NCI-H446 treated with DMSO at 0.1 percent for 48 hours (cell line): ENCODE measurements around the gene SEMA4B.
"Not testable (repeated sequence)": the region's sequence is repeated elsewhere in the genome, so short reads cannot be mapped to it uniquely, and the experiment has no call there.

Experiments used
- DNase-seq: peaks from one replicate; lab custom pipeline; 2025; lab: John Stamatoyannopoulos, UW

The SEMA4B gene, protein sequence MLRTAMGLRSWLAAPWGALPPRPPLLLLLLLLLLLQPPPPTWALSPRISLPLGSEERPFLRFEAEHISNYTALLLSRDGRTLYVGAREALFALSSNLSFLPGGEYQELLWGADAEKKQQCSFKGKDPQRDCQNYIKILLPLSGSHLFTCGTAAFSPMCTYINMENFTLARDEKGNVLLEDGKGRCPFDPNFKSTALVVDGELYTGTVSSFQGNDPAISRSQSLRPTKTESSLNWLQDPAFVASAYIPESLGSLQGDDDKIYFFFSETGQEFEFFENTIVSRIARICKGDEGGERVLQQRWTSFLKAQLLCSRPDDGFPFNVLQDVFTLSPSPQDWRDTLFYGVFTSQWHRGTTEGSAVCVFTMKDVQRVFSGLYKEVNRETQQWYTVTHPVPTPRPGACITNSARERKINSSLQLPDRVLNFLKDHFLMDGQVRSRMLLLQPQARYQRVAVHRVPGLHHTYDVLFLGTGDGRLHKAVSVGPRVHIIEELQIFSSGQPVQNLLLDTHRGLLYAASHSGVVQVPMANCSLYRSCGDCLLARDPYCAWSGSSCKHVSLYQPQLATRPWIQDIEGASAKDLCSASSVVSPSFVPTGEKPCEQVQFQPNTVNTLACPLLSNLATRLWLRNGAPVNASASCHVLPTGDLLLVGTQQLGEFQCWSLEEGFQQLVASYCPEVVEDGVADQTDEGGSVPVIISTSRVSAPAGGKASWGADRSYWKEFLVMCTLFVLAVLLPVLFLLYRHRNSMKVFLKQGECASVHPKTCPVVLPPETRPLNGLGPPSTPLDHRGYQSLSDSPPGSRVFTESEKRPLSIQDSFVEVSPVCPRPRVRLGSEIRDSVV

DNA sequence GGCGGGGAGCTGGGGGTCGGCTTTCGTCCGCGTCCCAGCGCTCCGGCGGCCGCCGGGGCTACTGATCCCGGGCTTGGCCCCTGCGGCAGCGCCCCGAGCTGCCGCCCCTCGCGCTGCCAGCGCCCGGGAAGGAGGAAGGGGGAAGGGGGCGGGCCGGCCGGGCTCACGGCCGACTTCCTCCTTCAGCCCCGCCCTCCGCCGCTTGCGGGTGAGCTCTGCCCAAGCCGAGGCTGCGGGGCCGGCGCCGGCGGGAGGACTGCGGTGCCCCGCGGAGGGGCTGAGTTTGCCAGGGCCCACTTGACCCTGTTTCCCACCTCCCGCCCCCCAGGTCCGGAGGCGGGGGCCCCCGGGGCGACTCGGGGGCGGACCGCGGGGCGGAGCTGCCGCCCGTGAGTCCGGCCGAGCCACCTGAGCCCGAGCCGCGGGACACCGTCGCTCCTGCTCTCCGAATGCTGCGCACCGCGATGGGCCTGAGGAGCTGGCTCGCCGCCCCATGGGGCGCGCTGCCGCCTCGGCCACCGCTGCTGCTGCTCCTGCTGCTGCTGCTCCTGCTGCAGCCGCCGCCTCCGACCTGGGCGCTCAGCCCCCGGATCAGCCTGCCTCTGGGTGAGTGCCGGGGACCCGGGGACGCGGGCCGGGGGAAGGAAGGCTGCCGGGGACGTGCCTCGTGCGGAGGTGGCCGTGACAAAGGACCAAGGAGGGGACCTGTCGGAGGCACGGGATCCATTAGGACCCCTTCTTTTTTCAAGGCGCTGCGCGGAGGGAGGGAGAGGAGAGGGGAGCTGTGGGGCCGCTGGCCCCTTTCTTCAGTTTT is at the start of gene SEMA4B:
TSS of gene SEMA4B (plus strand) at position 201 of the 814 bp plus-strand sequence. CDS start at position 450, 249 bp downstream.
- DNase-seq = no peak

DNA sequence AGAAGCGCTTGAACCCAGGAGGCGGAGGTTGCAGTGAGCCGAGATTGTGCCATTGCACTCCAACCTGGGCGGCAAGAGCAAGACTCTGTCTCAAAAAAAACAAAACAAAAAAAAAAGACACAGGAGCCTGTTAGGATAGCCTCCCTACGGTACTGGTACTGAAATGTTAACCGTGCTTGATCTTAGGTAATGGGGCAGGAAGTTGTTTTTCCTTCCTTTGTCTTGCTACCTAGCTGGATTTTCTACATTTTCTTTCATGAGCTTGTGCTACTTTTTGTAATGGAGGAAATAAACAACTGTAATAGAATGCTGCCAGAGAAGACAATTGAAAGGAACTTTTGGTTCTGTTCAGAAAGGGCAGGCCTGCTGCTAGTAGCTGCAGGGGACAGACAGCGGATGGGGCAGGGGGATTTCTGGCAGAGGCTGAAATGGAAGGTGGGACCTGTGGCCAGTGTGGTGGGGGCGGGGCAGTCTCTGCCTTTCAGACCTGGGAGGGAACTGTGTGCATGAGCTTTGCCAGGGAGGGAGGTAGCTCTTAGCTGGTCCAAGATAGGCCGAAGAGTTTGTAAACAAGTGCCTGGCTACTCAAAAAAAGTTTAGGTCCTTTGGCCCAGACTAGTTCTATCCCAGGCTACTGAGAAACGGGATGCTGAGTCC is 49.0 kb upstream of the SEMA4B start:
- DNase-seq = no peak

DNA sequence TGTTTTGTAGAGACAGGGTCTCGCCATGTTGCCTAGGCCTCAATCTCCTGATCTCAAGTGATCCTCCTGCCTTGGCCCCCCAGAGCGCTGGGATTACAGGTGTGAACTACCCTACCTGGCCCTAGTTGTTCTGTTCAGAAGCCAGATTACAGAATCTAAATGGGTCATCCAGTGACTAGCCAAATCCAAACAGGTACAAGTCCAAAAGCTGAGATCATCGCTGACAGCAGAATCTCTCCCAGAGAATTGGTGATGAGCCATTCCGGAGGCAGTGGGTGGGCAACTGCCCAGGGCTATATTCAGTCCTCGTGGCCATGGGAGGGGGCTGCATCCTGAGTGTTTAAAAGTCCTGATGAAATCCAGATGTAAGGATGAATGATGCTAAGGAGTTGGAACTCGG is 47.5 kb upstream of the SEMA4B start:
- DNase-seq = no peak

DNA sequence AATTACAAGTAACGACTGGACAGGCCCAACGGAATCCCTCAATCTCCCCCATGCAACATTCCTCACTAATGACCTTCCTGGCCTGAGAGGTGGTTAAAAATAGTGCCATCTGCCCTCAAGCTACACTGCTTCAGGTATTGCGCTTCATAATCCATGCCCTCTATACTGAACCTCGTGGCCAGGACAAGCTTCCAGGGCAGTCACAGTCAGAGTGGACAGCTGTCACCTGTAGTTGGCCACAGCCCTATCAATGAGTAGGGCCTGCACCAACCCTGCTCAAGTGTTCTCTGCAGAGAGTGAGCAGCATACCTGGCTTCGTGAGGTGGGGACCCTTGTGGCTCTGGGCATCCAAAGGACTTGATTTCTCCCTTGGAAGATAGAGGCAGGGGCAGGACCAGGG is 46.9 kb upstream of the SEMA4B start:
- no peak for DNase-seq

DNA sequence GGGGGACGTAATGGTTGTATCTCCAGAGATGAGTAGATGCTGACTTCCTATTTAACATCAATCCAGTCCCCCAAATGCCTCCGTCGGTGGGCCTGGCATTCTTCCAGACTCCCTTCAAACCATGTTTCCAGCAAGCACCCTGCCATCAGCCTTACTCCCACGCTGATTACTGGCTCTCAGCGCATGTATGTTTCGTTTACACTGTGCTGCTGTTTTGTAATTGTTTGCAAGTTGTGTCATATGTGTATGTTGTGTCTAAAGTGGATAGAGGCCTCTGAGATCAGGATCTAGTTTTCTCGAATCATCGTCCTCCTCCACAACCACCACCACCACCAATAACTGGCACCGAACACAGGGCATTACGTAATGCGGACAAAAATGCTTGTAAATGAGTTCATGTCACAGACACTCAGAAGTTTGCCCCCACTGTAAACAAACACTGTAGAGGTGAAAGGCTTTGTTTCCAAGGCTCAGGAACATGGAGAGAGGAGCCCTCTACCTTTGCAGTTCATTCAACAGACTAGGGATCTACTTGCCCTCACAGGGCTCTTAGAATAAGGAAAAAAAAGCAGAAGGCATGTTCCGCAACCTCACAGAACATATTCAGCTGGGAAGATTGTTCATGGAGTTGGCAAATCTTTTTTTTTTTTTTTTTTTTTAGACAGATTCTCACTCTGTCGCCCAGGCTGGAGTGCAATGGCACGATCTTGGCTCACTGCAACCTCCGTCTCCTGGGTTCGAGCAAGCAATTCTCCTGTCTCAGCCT is 46.1 kb upstream of the SEMA4B start:
- DNase-seq = no peak

DNA sequence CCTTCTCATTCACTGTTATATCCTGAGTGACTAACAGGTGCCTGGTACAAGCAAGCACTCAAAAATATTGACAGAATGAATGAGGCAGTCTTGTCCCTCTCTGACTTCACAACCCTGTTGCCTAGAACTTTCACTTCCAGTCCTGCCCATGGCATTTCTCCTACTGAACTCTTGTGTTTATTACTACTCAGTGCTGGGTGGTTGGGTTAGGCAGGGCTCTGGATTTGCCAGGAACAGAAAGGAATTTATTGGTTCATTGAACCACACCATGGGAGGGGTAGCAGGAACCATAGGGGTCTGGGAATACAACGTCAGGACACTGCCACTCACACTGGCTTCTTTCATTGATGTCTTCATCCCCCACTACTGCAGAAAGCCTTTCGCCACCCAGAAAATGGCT is 41.9 kb upstream of the SEMA4B start:
- no peak for DNase-seq

DNA sequence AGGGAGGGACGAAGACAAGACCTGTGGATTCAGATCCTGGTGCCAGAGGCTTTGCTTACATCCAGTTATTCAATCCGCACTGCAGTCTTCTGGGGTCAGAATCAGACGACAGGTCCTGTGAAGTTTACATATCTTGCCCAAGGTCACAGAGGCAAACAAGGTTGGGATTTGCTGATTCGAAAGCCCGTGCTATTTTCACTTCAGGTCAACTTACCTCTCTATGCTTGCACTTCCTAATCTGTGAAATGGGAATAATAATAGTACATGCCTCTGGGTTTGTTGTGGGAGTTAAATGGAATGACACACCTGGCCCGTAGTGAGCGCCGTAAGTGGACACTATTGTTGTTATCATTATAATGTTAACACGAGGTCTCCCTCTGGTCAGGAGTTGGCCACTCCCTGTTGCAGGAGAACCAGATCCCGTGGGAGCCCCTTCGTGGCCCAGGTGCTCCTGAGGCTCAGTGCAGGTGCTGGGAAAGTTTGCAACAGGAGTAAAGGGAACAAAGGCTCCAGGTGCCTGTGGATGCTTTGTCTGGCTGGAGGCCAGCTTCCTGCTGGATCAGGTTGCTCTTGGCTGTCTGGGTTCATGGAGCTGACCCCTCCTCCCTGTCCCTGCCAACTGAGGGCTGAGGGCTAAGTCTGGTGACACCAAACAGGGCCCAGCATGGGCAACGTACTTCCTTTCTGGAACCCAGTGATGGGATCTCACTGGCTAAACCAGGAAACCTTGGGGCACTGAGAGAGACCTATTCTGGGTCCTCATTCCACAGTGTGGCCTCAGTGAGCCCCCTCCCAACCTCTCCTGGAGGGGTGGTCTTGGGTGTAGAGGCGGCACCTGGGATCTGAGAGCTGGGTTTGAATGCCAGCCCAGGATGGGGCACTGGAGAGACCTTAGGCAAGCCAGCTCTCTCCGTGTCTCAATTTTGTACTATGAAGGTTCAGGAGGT is 40.1 kb upstream of the SEMA4B start:
- no peak for DNase-seq

DNA sequence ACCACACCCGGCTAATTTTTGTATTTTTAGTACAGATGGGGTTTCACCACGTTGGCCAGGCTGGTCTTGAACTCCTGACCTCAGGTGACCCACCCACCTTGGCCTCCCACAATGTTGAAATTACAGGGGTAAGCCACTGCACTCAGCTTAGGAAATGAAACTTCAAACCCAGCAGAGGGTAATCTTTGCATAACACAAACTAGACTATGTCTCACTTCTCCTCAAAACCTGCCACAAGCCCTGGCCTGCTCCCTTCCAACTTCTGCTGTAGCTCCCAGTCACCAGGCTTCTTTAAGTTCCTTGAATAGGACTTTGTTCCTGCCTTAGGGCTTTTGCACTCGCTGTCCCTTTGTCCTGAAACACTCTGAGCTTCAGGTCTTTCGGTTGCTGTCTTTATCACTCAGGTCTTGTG is 39.2 kb upstream of the SEMA4B start:
- no peak for DNase-seq

DNA sequence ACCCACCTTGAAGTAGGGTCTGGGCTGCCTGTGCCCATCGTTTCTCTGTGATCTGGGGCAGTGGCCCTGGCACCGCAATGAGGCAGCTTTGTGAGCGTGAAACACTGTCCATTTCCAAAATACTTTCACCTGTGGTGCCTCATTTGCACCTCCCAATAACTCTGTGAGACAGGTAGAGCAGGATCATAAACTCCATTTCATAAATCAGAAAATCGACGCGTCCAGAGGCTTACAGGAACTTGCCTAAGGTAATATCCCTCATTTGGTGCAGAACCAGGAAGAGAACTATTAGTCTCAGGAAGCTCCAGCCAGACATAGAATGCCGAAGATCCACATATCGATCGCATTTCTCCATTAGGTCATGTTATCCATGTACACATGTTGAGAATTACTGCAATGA is 38.2 kb upstream of the SEMA4B start:
- no peak for DNase-seq

DNA sequence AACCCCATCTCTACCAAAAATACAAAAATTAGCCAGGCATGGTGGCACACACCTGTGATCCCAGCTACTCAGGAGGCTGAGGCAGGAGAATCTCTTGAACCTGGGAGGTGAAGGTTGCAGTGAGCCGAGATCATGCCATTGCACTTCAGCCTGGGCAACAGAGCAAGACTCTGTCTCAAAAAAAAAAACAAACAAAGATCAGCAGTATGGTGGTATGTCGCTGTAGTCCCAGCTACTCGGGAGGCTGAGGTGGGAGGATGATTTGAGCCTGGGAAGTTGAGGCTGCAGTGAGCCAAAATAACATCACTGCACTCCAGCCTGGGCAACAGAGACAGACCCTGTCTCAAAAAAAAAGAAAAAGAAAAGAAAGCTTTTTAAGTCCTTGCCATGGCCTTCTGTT is 36.9 kb upstream of the SEMA4B start:
- not testable (repeated sequence) for DNase-seq

DNA sequence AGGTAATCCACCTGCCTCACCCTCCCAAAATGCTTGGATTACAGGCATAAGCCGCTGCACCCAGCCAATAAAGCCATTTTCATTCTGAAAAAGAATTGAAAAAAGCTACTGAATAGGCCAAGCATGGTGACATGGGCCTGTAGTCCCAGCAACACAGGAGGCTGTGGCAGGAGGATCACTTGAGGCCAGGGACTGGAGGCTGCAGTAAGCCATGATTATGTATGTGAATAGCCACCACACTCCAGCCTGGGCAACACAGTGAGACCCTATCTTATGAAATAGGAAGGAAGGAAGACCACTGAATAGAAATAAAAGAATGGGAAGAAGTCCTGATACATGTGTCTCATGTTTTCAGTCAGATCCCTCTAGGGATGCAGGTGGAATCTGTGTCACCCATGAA is 36.0 kb upstream of the SEMA4B start:
- no peak for DNase-seq

DNA sequence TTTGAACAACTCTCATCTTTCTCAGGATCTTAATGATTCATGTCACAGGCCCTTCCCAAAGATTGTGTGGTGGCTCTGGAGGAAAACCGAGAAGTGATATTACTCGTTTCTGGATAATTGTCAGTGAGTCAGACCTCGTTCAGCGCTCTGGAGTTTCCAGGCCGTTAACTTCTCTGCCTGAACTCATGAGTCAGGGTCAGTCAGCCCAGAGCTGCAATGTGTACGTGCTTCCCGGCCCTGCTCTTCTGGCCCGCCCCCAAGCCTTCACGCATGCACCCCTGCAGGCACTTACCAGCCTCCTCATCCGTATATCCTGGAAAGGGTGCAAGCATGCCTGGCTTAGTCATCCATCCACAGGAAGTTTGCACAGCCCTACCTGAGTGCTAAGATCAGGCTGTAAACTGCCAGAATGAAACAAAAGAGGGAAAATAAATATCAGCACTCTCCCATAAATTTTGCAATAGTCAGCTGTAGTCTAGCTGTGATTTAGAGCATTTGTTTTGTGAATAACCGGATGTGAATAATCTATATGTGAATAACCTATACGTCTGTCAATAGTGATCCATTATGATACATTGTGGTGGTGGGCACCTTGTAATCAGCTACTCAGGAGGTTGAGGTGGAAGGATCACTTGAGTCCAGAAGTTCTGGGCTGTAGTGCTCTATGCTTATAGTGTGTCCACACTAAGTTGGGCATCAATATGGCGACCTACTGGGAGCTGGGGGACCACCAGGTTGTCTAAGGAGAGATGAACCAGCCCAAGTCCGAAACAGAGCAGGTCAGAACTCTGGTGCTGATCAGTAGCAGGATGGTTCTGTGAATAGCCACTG is 35.3 kb upstream of the SEMA4B start:
- DNase-seq = peak; percentile 33

DNA sequence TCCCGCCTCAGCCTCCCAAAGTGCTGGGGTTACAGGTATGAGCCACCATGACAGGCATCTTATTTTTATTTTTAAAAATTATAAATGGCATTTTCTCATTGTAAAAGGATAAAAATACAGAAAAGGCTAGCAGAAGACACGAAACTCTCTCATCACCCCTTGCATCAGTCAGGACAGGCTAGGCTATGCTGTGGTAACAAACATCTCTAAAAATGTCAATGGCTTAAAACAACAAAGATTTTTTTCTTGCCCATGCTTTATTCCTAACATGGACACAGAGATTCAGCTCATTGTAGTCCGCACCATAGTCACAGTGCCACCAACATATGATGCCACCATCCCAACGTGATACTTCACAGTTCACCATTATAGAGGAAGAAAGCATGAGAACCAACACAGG is 34.0 kb upstream of the SEMA4B start:
- no peak for DNase-seq

DNA sequence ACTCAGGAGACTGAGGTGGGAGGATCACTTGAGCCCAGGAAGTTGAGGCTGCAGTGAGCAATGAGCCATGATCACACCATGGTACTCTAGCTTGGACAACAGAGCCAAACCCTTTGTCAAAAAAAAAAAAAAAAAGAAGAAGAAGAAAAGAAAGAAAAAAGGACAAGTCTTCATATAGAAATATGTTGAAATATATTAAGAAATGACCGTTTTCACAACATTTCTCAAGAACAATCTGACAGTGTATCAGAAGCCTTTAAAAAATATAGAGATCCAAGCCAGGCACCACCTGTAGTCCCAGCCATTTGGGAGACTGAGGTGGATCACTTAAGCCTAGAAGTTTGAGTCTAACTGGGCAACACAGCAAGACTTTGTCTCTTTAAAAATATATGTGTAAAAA is 29.5 kb upstream of the SEMA4B start:
- no peak for DNase-seq

DNA sequence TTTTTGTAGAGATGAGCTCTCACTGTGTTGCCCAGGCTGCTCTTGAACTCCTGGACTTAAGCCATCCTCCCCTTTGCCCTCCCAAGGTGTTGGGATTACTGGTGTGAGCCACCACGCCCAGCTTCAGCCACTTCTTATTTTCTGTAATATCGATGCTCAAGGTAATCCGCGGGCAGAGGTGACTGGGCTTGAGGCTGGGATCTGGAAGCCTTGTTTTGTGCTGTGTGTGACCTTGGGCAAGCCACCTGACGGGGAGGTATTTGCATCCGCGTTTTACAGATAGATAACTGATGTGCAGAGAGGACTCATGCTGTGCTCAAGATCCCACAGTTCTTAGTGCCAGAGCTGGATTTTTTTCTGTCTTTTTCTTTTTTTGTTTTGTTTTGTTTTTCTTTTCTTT is 27.8 kb upstream of the SEMA4B start:
- DNase-seq = no peak

DNA sequence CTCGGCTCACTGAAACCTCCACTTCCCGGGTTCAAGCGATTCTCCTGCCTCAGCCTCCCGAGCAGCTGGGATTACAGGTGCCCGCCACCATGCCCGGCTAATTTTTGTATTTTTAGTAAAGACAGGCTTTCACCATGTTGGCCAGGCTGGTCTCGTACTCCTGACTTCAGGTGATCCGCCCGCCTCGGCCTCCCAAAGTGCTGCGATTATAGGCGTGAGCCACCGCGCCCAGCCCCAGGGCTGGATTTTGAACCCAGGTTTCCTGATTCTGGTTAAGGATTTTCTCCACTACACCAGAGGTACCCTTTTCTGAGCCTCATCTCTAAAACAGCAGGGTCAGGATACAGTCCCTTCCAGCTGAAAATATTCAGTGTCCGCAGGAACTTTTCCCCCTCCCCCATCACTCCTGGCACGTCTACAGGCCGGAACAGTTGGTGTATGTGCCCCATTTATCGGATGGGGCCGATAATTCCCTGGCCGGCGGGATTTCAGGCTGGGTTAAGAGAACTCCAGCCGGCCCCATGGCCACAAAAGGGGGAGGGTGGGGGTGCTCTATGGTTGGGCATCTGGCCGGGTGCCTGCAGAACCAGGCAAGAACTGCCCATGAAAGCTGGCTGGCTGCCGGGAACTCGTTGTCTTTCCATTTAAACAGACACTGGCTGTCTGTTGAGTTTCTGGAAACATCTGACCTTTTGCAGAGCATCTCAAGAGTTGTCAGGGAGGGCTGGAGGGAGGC is 26.8 kb upstream of the SEMA4B start:
- DNase-seq = no peak

DNA sequence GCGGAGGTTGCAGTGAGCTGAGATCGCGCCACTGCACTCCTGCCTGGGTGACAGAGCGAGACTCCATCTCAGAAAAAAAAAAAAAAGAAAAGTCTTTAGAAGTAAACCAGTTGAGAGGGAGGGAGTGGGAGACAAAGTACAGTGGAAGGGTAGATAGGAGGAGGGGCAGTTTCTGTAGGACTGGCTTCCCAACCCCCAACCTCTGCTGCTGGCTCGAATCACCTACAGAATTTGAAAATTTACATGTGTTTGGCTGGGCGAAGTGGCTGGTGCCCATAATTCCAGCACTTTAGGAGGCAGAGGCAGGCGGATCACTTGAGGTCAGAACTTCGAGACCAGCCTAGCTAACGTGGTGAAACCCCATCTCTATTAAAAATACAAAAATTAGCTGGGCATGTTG is 24.1 kb upstream of the SEMA4B start:
- no peak for DNase-seq
